ENCODE results near the gene INSYN2B. TPM values are rescaled to one million over a fixed set of nuclear protein-coding genes. Genes with fewer than 3 reads are reported as not detected.
A peak's percentile ranks its signal among the peaks of the same experiment; 100 is the strongest.

INSYN2B gene
- polyA plus RNA-seq, 1 donor: 0.05 TPM

DNA sequence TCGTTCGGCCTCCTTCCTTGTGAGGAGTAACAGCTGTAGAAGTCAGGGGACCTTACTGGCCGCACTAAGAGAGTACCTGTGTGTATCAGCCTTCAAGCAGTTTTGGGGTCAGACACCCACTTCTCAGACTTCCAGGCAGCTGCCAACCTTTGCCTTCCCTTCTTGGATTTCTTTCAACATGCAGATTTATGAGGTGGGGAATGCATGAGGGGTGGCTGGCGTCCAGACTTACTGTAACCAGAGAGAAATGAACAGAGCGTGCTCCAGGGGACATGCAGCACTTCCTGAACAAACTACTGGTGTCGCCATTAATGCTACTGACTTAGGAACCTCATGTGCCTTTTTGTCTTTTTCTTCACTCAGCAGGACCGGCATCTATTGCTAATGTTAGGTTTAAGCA, 46.7 kb downstream of the INSYN2B start:
- DNase-seq (ENCODE audit: low read depth): no peak

DNA sequence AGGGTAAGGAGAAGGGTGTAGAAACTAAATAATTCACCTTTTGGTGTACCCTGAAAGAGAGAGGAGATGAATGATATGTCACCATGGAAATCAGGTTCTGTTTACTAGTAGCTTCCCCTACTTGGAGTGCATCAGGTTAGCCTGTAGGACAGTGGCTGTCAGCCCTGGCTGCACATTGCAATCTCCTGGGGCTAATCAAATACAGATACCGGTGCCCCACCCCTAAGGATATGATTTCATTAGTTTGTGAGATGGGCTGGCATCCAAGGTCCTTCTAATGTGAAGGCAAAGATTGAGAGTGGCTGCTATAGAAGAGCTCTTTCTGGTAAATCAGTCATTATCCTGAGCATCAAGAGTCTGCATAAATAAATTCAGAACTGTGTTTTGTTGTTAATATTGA, 47.2 kb downstream of the INSYN2B start:
- DNase-seq (ENCODE audit: low read depth): no peak

DNA sequence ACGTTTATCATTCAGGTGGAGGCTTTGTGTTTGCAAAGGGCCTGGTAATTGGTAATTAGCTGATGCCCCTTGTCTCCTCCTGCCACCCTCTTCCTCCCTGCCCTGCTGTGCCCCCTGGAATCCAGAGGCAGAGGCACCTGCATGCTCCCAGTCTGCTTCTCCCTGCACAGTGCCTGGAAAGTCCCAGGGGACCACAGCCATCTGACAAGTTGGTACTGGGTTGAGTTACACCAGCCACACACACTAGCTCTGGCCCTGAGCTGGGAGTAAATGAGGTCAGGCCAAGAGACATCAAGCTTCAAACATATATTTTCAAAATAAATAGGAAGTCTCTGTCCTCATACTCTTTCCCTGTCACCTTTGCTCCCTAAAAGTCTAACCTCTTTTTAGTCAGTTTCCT, 56.3 kb downstream of the INSYN2B start:
- no peak for DNase-seq (ENCODE audit: low read depth)

DNA sequence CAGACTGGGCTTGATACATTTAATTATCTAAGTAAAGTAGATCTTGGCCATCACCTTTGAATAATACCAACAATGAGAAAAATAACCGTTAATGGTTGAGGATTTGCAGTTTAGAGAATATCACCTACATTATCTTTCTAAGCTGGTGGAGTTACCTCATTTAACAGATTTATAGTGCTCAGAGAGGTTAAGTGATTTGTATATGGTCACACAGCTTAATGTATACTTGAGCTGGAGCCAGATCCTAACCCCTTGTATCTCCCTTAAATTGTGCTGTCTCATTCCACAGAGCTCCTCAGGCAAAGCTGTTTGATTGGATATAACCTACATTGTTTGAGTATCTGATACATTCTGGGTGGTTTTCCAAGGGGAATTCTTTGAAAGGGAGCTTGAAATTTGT, 57.8 kb downstream of the INSYN2B start:
- no peak for DNase-seq (ENCODE audit: low read depth)

DNA sequence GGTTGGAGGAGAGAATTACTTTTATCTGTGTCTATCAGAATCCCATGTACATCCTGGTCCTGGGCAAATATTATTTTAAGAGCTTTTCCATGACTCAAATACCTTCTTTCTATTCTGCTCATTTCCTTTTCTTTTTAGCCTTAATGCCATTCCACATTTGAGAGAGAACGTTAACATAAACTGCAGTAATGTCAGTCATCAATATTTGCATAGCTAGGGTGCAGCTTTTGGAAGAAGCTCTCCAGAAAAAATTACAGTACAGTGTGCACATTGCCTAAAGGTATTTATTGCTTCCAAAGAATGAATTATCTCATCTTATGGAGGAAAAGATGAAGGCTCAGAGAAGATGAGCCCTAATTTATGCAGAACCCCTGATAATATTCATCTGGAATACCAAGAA, 58.3 kb downstream of the INSYN2B start:
- no peak for DNase-seq (ENCODE audit: low read depth)

DNA sequence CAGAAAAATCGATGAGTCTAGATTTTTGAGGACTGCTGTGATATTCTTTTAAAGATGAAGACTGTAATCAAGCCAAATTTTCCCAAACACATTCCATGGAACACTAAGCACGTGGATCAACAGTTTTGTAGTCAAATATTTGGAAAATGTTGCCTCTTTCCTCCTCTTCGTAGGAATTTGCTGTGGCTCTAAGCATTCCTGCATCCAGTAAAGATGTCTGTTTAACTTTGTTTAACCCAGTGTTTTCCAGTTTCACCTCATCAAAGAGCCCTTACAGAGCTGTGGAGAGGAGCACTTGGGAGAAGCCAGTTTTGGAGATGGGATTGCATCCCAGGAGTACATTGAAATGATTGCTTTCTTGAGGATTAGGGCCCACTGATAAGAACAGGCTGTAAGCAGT, 58.9 kb downstream of the INSYN2B start:
- no peak for DNase-seq (ENCODE audit: low read depth)

DNA sequence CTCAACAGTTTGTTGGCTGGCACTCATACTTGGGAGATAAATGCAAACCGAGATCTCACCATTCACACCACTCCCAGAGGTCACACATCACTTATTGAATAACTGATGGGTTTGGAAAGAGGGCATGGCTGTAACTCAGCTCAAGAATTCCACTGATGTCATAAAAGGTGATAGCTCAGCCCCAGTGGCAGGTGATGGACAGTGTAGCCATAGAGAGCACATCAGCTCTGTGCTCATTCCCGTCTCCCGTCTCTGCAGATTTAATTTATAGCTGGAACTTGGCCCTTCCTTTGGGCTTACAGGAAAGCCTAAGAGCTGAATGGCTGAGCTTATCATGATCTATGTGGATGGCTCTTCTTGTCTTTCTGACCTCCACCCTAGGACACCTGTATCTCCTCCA, 59.8 kb downstream of the INSYN2B start:
- no peak for DNase-seq (ENCODE audit: low read depth)

DNA sequence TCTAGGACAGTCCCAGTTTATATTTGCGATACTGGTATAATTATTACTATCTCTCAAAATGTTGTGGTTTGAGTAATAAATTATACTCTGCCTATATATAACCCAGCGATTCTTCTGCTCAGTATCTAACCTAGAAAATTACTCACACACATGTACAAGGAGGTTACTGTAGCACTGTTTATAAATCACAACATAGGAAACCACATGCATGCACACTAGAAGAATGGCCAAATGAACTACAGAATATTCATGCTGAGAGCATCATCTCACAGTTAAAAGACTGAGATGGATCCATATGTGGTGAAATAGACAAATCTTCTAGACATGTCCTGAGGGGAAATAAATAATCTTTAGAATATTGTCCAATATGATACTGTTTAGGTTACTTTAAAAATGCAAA, 62.1 kb downstream of the INSYN2B start:
- no peak for DNase-seq (ENCODE audit: low read depth)

DNA sequence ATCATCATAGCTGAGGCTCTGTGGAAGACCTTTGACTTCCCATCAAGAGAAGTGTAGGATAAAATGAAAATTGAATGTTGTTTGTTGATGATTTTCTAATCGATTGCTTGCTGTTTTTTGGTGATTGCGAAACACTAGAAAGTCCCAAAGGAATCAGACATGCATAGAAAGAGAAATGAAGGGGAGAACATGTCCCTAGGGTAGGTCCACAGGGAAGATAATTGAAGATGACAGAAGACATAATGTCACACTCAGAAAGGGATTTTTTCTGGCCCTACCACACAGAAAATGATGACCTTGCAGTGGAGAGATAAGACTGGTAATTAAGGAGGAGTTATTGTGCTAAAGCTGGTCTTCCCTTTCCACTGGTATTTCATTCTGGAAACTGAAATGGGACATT, 62.8 kb downstream of the INSYN2B start:
- no peak for DNase-seq (ENCODE audit: low read depth)

DNA sequence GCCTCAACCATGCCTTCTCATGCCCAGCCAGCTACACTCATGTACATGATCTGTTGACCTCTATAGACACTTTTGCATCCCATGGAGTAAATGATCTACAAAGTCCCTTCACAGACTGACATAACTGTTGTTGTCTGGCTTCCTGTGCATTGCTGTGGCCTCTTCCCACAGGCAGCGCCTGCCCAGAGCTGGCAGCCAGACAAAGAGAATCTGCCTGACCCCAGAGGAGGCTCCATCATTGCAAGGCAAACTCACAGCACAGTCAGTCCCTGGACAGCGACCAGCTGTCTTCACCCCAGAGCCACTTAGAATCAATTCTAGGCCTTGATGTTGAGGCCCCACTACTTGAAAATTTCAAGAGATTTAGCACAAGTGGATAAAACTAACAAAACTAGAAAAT, 65.5 kb downstream of the INSYN2B start:
- no peak for DNase-seq (ENCODE audit: low read depth)

DNA sequence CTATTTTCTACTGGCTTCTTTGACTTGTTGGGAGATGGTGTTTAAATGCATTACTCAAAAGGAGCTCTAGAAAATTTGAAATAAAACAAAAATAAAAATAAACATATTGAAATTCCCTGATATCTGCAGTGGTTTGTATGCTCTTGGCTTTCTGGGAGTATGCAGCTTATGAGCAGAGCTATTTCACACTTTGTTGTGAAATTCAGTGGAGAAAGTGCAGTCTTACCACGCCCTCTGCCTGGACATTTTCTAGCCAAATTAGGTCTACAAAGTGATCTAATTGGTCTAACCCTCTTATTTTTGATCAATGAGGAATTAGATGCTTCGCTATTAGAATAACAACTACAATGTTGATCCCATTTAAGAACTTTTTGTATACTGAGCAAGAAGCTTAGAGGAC, 66.8 kb downstream of the INSYN2B start:
- no peak for DNase-seq (ENCODE audit: low read depth)

DNA sequence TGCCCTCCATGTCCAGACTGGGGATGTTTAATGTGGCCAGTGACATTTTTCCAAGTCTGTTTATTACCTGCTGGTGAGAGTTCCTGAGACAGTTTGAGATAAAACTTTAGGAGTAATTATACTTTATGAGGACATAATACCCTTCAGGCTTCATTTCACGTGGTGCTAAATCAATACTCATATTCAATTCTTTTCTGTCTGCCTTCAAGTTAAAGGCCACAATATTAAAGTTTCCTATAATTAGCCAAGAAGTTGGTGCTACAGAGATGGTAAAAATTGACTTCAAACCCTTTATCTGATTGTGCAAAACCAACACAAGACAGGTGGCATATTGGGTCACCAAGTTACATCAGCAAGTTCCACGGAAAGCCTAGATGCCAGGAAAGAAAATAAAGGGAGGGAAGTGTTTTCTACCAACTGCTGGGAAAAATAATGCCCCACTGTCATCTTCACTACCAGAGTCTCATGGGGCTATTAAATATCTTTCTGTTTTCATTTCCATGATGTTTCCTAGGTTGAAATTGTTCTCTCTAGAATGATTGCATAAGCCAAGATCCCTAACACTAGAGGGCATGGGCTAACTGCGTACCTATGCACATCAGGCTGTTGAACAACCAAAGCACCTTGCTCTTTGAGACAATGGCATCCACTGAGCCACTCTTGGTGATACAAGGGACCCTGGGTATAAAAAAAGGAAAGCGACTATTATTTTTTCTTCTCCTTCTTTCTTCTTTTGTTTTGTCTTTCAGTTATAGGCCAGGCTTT, 68.7 kb downstream of the INSYN2B start:
- no peak for DNase-seq (ENCODE audit: low read depth)

DNA sequence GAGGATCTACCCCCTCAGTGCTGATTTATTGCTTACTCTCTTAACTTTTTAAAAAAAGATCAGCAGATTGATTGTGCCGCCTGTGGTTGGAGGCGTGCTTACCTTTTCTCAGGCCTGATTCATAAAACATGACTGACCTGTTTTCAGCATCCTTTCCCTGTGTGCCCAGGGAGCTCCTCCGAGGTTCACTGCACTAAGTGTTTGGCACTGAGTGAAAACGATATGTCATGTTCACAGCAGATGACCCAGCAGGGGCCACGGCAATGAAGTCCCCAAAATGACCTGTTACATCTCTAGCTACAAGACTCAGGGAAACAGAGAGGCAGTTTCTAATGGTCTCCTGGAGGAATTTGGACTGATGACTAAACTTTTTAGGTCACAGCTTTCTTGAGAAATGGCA, 69.9 kb downstream of the INSYN2B start:
- DNase-seq (ENCODE audit: low read depth): no peak

DNA sequence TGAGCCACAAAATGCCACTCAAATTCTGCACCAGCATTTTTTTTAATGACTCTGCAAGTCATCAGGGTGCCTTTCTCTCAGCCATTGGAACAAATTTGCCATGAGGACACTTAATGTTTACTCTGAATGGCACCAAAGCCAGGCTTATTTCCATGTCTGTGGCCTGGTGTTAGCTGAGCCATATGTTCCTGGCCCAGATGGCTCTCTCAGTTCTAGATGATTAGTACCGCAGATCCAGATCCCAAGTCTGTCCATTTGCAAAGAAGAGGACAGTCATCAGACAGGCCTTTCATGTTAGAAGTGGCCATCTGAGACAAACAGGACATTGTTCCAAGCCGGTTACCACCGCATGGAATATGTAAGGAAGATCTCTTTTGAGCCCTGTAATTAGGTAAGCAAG, 70.3 kb downstream of the INSYN2B start:
- no peak for DNase-seq (ENCODE audit: low read depth)

DNA sequence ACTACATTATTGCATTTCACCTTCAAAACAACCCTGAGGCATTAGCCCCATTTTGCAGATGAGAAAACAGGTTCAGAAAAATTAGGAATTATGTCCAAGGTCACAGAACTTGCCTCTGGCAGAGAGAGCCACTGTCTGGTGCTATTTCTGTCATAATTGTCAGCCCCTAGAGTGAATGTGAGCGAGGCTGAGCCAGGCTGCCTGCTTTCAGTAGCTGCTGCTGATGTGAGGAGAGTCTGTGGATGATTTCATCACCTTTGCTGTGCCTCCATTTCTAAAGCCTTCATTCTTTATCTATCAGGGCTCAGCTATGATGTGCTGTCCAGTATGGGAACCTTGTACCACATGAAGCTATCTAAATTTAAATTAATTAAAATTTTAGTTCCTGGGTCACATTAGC, 71.4 kb downstream of the INSYN2B start:
- no peak for DNase-seq (ENCODE audit: low read depth)

DNA sequence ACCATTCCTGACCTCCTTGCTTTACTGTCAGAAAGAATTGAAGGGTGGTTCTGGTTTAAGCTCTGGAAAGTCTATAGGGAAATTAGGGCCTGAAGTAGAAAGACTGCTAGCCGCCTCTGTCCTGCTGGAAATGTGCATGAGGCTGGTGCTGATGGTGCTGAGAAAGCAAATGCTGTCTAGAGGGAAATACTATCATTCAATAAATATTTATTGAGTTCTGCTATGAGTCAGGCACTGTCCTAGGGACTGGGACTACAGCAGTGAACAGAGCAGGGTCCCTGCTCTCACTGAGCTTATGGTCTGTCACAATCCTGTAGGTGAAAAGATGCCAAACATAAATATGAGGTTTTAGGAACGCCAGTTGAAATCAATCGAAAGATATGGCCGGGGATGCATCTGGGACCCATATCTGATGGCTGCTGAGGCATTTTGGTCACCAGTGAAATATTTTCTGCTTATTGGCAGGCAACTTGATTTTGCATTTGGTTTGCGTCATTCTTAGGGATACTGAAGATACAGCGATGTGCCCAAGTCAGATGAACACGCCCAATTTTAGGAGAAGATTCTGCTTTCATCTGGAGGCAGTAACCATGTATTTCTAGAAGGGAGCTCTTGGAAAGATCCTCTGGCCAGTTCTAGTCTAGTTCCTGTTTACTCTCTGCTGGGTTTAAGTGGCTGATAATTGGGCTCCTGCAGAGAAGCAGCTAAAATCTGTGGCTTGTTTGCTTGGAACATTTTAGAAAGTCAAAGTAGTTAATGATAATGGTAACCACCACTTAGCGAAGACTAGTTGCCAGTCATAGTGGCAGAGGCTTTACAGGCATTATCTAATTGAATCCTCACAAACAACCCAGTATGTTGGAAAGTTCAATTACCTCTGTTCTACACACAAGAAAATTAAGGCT, 73.3 kb downstream of the INSYN2B start:
- DNase-seq (ENCODE audit: low read depth): no peak

DNA sequence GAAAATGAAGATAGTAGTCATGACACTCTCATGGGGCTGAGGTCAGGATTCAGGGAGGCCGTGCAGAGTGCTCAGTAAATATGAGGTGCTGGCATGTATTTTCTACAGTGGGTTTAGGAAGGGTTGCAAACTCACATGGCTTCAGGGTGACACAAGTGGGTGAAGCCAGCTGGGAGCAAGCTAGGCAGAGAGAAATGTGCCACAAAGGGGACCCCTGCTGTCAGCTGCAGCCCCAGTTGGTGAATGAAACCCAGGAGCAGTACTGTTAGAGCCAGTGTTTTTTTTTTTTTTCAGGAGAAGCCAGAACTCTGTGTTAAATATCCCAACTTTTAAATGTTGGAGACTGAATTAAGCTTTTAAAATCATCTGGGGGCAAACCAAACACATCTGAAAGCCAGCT, 75.3 kb downstream of the INSYN2B start:
- DNase-seq (ENCODE audit: low read depth): no peak

DNA sequence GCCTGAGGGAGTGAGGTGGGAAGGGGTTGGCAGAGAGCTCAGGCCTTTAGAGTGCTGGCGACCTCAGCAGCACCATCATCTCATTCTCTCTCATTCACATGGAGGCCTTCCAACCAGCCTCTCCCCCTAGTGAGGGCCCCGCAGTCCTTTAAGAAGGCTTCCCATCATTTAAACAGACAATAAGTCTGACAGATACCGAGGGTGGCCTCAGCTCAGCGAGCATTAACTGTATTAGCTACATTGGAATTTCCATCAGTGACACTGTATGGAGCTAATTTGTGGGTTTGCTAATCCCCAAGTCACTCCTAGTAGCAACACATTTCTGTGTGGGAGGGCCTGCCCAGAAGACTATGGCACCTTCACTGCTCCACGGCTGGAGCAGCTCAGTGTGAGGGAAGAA, 75.8 kb downstream of the INSYN2B start:
- DNase-seq (ENCODE audit: low read depth): no peak

DNA sequence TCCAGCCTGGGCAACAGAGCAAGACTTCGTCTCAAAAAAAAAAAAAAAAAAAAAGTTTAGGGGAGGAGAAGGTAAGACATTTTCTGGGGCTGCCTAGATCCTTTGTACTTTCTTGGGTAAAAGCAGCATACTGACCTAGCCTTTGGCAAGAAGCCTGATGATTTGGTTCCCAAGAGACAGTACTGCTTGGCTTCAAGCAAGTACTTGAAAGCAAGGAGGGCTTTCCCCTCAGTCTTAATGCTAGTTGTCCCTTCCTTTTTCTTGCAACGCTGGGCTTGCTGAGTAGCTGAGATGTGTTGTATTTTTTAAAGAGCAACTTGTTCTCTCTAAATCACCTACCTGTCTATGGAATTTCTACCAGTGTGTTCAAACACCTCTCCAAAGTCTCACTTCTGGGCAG, 76.2 kb downstream of the INSYN2B start:
- peak; percentile 32 for DNase-seq (ENCODE audit: low read depth)

DNA sequence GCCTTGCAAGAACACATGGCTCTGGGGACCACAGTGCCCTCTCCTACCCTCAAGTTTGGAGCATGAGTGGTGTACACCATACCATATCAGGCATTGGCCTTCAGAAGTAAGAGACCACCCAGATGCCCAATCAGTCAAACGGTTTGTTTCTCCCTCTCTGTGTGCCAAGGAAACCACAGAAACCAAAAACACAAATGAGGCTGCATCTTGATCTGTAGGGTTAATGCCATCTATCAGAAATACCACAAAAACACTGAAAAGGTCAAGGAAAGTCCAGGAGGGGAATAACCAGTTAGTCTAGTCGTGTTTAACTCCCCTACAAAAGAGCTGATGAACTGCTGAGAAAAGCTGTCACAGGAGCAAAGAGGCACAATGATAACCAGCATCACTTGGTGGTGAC, 78.4 kb downstream of the INSYN2B start:
- DNase-seq (ENCODE audit: low read depth): no peak

DNA sequence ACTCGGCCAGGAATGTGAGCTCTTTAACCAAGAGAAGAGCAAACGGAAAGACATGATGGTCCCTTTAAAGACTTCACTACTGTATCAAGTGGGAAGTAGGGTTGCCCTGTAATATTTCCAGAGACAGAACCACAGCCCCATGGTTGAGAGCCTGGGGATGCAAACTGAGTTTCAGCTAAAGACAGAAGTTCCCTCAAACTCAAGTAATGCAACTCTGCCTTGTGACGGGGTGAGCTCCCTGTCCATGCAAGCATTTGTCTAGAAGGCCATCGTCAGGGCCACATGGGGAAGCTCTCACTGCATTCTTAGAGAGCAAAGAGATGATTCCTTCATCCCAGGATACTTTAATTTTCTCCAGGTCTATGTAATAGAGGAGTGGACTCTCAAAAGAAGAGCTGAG, 82.8 kb downstream of the INSYN2B start:
- no peak for DNase-seq (ENCODE audit: low read depth)

DNA sequence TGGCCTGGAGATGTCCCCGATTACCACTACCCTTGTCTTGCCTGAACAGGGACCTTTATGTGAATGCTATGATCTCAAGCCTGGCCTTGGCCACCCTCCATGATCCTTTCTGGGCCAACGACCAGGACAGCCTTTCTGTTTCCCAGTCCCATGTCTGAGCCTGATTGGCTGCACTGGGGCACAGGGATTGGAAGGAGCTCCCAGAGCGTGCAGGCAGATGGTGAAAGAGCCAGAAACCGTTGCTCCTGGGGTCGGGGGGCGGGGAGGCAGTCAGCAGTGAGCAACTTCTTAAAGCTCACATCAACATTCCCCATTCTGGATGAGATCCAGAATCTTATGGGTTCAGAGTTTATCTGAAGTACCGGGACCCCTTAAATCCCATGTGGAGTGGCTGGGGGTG, 84.4 kb downstream of the INSYN2B start:
- DNase-seq (ENCODE audit: low read depth): no peak

DNA sequence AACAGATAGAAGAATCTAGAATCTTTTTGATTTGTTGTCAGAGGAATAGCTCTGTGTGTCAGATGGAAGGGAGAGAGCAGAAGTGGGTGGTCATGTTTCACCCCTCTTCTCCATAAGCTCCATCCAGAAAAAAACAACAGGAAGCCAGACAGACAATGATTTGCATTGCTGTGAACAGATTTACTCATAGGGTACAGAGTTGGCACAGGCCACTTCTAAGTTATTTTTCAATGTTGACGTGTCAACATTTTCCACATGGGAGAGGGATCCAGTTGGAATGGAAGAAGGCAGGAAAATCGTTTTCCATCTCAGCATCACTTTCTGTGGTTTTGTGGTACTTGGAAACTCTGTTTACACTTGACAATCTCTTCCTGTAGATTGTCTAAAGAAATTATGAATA, 86.7 kb downstream of the INSYN2B start:
- DNase-seq (ENCODE audit: low read depth): no peak
